Loucy (cell line): ENCODE results near the gene RAB31.

ENCODE experiments used
- H2AFZ ChIP-seq: fragments of 200-600 bp; sonication (generic); 2 replicates; pipeline ENCODE4 v1.6.0; 2016; ENCODE audit warnings: antibody characterized with exemption, mild to moderate bottlenecking, low read length, moderate library complexity
- H3F3A ChIP-seq: fragments of 200-600 bp; 2 replicates; pipeline ENCODE4 v1.6.0; 2016; ENCODE audit warnings: antibody characterized with exemption, low read depth, mild to moderate bottlenecking
- H3K27me3 ChIP-seq: fragments of 200-600 bp; sonication (generic); 2 replicates; pipeline ENCODE4 v1.6.1; 2014; ENCODE audit warnings: low read length, mild to moderate bottlenecking; ENCODE audit not compliant: insufficient read depth, poor library complexity, severe bottlenecking
- H3K36me3 ChIP-seq: fragments of 200-600 bp; sonication (generic); 2 replicates; pipeline ENCODE4 v1.6.1; 2016; ENCODE audit warnings: low read length; ENCODE audit not compliant: insufficient read depth
- H3K4me1 ChIP-seq: fragments of 200-600 bp; sonication (generic); 2 replicates; pipeline ENCODE4 v1.5.1; 2014; ENCODE audit warnings: low read length, mild to moderate bottlenecking; ENCODE audit not compliant: insufficient read depth, poor library complexity, severe bottlenecking
- H3K4me2 ChIP-seq: fragments of 200-600 bp; sonication (generic); 2 replicates; pipeline ENCODE4 v1.6.0; 2014; ENCODE audit warnings: antibody characterized with exemption, low read length, low read depth, mild to moderate bottlenecking; ENCODE audit not compliant: poor library complexity, severe bottlenecking
- H3K4me3 ChIP-seq: fragments of 200-600 bp; sonication (generic); 2 replicates; pipeline ENCODE4 v1.5.1; 2014; ENCODE audit warnings: low read length, mild to moderate bottlenecking, mixed read lengths; ENCODE audit not compliant: poor library complexity, severe bottlenecking
- H3K79me2 ChIP-seq: fragments of 200-600 bp; sonication (generic); 2 replicates; pipeline ENCODE4 v1.6.1; 2014; ENCODE audit warnings: low read length; ENCODE audit not compliant: insufficient read depth
- H3K9ac ChIP-seq: fragments of 200-600 bp; sonication (generic); 2 replicates; pipeline ENCODE4 v1.6.0; 2014; ENCODE audit warnings: mild to moderate bottlenecking, low read depth, low read length, moderate library complexity; ENCODE audit not compliant: poor library complexity, severe bottlenecking
- H3K9me2 ChIP-seq: fragments of 200-600 bp; sonication (generic); replicated peaks from 2 replicates; pipeline ENCODE4 v1.6.1; 2016; ENCODE audit warnings: low read depth, low read length, mixed read lengths
- H3K9me3 ChIP-seq: fragments of 200-600 bp; sonication (generic); 2 replicates; pipeline ENCODE4 v1.6.1; 2014; ENCODE audit warnings: mild to moderate bottlenecking, antibody characterized with exemption, low read length, low read depth; ENCODE audit not compliant: insufficient read depth
- H4K20me1 ChIP-seq: fragments of 200-600 bp; sonication (generic); 2 replicates; pipeline ENCODE4 v1.6.0; 2014; ENCODE audit warnings: antibody characterized with exemption, low read length, mild to moderate bottlenecking; ENCODE audit not compliant: insufficient read depth, poor library complexity, severe bottlenecking
- EZH2phosphoT487 ChIP-seq: fragments of 200-600 bp; IDR thresholded peaks from 2 replicates; pipeline ENCODE4 v1.6.1; 2018; ENCODE audit warnings: antibody characterized with exemption, mild to moderate bottlenecking, moderate library complexity, borderline replicate concordance
- TF ChIP-seq, protein P1 (sequence below): fragments of 200-600 bp; sonication (generic); conservative IDR thresholded peaks from 2 replicates; pipeline ENCODE4 v1.5.1; 2014; ENCODE audit warnings: mild to moderate bottlenecking, antibody characterized with exemption, low read length

RAB31 gene

DNA sequence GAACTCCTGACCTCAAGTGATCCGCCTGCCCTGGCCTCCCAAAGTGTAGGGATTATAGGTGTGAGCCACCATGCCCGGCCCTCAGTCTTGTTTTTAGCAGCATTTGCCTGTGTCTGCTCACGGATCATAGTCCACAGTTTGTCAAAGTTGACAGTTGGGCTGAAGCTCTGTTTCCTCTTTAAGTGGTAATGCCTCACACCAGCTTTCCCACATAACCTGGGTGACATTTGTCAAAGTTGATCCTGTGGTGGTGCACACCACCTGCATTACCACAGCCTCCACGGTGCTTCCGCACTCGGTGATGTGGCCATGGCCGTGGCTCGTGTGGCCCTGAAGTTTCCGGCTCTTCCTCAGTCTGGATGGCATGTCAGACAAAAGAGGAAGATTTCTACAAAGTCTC, 27.1 kb downstream of the RAB31 start:
- no peaks in the 10 kb centered on the region for H3K4me1 ChIP-seq
- no peaks in the 10 kb centered on the region for H3K36me3 ChIP-seq
- TF ChIP-seq, protein P1, sequence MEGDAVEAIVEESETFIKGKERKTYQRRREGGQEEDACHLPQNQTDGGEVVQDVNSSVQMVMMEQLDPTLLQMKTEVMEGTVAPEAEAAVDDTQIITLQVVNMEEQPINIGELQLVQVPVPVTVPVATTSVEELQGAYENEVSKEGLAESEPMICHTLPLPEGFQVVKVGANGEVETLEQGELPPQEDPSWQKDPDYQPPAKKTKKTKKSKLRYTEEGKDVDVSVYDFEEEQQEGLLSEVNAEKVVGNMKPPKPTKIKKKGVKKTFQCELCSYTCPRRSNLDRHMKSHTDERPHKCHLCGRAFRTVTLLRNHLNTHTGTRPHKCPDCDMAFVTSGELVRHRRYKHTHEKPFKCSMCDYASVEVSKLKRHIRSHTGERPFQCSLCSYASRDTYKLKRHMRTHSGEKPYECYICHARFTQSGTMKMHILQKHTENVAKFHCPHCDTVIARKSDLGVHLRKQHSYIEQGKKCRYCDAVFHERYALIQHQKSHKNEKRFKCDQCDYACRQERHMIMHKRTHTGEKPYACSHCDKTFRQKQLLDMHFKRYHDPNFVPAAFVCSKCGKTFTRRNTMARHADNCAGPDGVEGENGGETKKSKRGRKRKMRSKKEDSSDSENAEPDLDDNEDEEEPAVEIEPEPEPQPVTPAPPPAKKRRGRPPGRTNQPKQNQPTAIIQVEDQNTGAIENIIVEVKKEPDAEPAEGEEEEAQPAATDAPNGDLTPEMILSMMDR, result no peak
- no peak for TF ChIP-seq EZH2phosphoT487
- H3K4me3 ChIP-seq, result no peak overlapping the region
- no peak overlapping the region for H3K4me2 ChIP-seq
- no peaks in the 10 kb centered on the region for H3K79me2 ChIP-seq
- H4K20me1 ChIP-seq, result no peaks in the 10 kb centered on the region
- H3K9ac ChIP-seq, result no peak overlapping the region
- no peaks in the 10 kb centered on the region for H3K9me3 ChIP-seq
- H3K9me2 ChIP-seq, result no peaks in the 10 kb centered on the region
- no peaks in the 10 kb centered on the region for H3F3A ChIP-seq
- H3K27me3 ChIP-seq, result no peaks in the 10 kb centered on the region
- H2AFZ ChIP-seq, result no peak overlapping the region

DNA sequence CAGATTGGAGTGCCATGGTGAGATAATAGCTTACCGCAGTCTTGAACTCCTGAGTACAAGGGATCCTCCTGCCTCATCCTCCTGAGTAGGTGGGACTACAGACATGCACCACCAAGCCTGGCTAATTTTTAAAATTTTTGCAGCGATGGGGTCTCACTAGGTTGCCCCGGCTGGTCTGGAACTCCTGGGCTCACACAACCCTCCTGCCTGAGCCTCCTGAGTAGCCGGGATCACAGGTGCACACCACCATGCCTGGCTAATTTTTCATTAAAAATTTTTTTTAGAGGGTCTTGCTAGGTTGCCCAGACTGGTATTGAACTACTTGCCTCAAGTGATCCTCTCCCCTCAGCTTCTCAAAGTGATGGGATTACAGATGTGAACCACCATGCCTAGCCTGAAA, 27.8 kb downstream of the RAB31 start:
- Histone ChIP-seq H3K36me3 (no peaks in the 10 kb centered on the region), H3K79me2 (no peaks in the 10 kb centered on the region), H3K4me1 (no peaks in the 10 kb centered on the region), H3K9me3 (no peaks in the 10 kb centered on the region), H3K9me2 (no peaks in the 10 kb centered on the region), H3K27me3 (no peaks in the 10 kb centered on the region), H4K20me1 (no peaks in the 10 kb centered on the region), H3F3A (no peaks in the 10 kb centered on the region), H2AFZ (no peak overlapping the region), H3K4me3 (no peak overlapping the region), H3K4me2 (no peak overlapping the region), H3K9ac (no peak overlapping the region)
- TF ChIP-seq, protein P1, result no peak
- no peak for TF ChIP-seq EZH2phosphoT487

DNA sequence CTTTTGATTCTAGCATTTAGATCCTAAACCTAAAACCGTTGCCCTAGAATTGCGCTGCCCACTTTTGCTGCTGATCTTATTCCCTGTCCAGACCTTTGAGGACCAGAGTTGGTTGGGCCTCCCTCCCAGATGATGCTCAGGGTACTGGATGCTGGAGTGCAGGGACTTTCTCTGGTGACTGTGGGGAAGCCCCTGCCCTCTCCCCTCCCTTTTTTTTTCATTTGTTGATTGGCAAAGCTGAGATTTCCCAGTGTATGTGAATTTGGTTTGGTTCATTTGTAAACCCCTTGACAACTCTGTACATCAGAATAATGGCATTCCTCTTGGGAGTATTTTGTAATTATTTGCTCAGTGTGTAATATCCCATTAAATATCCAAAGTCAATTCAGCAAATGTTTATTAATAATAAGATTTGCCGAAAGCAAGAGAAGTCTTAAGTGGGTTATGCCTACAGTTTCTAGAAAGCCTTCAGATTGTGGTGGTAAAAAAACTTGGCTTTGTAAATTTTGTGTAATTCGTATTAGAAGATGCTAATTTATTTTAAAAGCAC, 28.3 kb downstream of the RAB31 start:
- Histone ChIP-seq H3K9ac (no peak overlapping the region), H3K79me2 (no peaks in the 10 kb centered on the region), H3K9me3 (no peaks in the 10 kb centered on the region), H3K9me2 (no peaks in the 10 kb centered on the region), H4K20me1 (no peaks in the 10 kb centered on the region), H3F3A (no peaks in the 10 kb centered on the region), H2AFZ (no peak overlapping the region), H3K4me3 (no peak overlapping the region), H3K4me2 (no peak overlapping the region), H3K36me3 (no peaks in the 10 kb centered on the region), H3K4me1 (no peaks in the 10 kb centered on the region), H3K27me3 (no peaks in the 10 kb centered on the region)
- no peak for TF ChIP-seq EZH2phosphoT487
- TF ChIP-seq, protein P1, result no peak
